Prostate gland (tissue), 2 donors: ENCODE measurements around the gene SFXN3. TPM values are rescaled to one million over a fixed set of nuclear protein-coding genes. Genes with fewer than 3 reads are reported as not detected.
A peak's percentile ranks its signal among the peaks of the same experiment; 100 is the strongest.

Source experiments
- DNase-seq: peaks from one replicate; pipeline ENCODE4 v3.0.0-alpha.2; 2019; ENCODE audit warnings: low spot score
- H3K27ac ChIP-seq, 2 donors: fragments of 200-600 bp; sonication (generic); 2 replicates each; pipeline ENCODE4 v1.5.1; 2017 to 2019
- H3K27me3 ChIP-seq: fragments of 200-600 bp; sonication (generic); replicated peaks from 2 replicates; pipeline ENCODE4 v1.5.1; 2019; ENCODE audit not compliant: insufficient read depth
- H3K36me3 ChIP-seq, 2 donors: fragments of 200-600 bp; sonication (generic); 1 replicate in 1 of 2; 2 replicates in 1 of 2; pipeline versions ENCODE4 v1.5.1 to v1.8.1; 2017 to 2019
- H3K4me1 ChIP-seq: fragments of 200-600 bp; sonication (generic); replicated peaks from 2 replicates; pipeline ENCODE4 v1.5.1; 2019
- H3K4me3 ChIP-seq, 2 donors: fragments of 200-600 bp; sonication (generic); 2 replicates each; pipeline ENCODE4 v1.5.1; 2017 to 2019
- H3K9me3 ChIP-seq: fragments of 200-600 bp; sonication (generic); 2 replicates; pipeline ENCODE4 v1.5.1; 2017
- POLR2A ChIP-seq: fragments of 450-650 bp; IDR thresholded peaks from one replicate; pipeline ENCODE4 v1.6.1; 2016; ENCODE audit warnings: antibody characterized with exemption, mild to moderate bottlenecking
- POLR2AphosphoS5 ChIP-seq: sonication (generic); formaldehyde crosslinking; IDR thresholded peaks from one replicate; pipeline ENCODE4 v1.6.1; 2017; ENCODE audit warnings: antibody characterized with exemption
- WGBS: methylation state at CpG from one replicate; pipeline ENCODE4 v1.1.5; 2018; 5-methylcytosine and 5-hydroxymethylcytosine counted together
- intact Hi-C: fragments of 100-400 bp; cut with DNase I; formaldehyde crosslinking; loops from one replicate; pipeline ENCODE4 v1.14.2; 2022
- total RNA-seq, 2 donors: library from RNA; depleted of rRNA; stranded (reverse); fragments of >200 nt; gene quantifications; one replicate each; pipeline ENCODE4 v1.1.0, GENCODE V29; 2016
- TF ChIP-seq, protein P1 (sequence below), 4 experiments: fragments of 200-600 bp in 2 of 4; fragments of 450-650 bp in 2 of 4; sonication (generic) in 2 of 4; IDR thresholded peaks; 1 replicate in 3 of 4; 2 replicates in 1 of 4; pipeline ENCODE4 v1.5.1; 2016 to 2019; ENCODE audit warnings: antibody characterized with exemption in 4 of 4, mild to moderate bottlenecking in 2 of 4, moderate library complexity in 2 of 4

The SFXN3 gene
- total RNA-seq = 10 to 100 TPM; 20.7 to 65.4 TPM

- intact Hi-C loops = loop anchor here (5.0 kb wide), 1 partner anchor 36 kb away; no protein-coding TSS in a partner anchor
- peaks cover 16% of the 10 kb centered on the region for H3K4me1 ChIP-seq
Observed at GRCh38 chr10:101031128-101031795, at the start of gene SFXN3, which contains the start of gene PDZD7. Gene SFXN3, plus strand, starts transcription at chr10:101031234. Its CDS starts 3,461 bp downstream, at chr10:101034695. Gene PDZD7, minus strand, starts transcription at chr10:101031129. Its CDS starts 910 bp downstream, at chr10:101030219.

GRCh38 chr10:100982916-100983830 is 47.9 kb upstream of the SFXN3 start:
- H3K9me3 ChIP-seq = no peaks in the 10 kb centered on the region
- no peak overlapping the region for H3K4me3 ChIP-seq
- 90% methylated on average over 15 of the region's 24 CpGs for WGBS
- H3K4me1 ChIP-seq = peaks cover 3% of the 10 kb centered on the region
- intact Hi-C loops = no loop called here
- H3K27me3 ChIP-seq = no peaks in the 10 kb centered on the region
- peaks cover 0 to 8% of the 10 kb centered on the region in 2 donors for H3K36me3 ChIP-seq
- no peak for TF ChIP-seq POLR2A
- TF ChIP-seq, protein P1, sequence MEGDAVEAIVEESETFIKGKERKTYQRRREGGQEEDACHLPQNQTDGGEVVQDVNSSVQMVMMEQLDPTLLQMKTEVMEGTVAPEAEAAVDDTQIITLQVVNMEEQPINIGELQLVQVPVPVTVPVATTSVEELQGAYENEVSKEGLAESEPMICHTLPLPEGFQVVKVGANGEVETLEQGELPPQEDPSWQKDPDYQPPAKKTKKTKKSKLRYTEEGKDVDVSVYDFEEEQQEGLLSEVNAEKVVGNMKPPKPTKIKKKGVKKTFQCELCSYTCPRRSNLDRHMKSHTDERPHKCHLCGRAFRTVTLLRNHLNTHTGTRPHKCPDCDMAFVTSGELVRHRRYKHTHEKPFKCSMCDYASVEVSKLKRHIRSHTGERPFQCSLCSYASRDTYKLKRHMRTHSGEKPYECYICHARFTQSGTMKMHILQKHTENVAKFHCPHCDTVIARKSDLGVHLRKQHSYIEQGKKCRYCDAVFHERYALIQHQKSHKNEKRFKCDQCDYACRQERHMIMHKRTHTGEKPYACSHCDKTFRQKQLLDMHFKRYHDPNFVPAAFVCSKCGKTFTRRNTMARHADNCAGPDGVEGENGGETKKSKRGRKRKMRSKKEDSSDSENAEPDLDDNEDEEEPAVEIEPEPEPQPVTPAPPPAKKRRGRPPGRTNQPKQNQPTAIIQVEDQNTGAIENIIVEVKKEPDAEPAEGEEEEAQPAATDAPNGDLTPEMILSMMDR (IDR thresholded peaks at IDR 0.05) = no peak
- no peak for TF ChIP-seq POLR2AphosphoS5
- DNase-seq = no peak
- no peak overlapping the region for H3K27ac ChIP-seq

More at GRCh38 chr10:101031128-101031795, at the start of gene SFXN3, which contains the start of gene PDZD7:
- Histone ChIP-seq H3K9me3 (no peaks in the 10 kb centered on the region), H3K36me3 (peaks cover 0 to 4% of the 10 kb centered on the region in 2 donors), H3K27ac (peak within 1 kb of the TSS; percentile 97), H3K27me3 (no peaks in the 10 kb centered on the region), H3K4me3 (peak within 1 kb of the TSS; percentile 70 to 75)
- TF ChIP-seq POLR2A (peak; percentile 82), POLR2AphosphoS5 (peak; percentile 94)
- TF ChIP-seq, protein P1 (IDR thresholded peaks at IDR 0.05) = peak in 1 of 4 experiments; percentile 32
- 1% methylated on average over 32 of the region's 38 CpGs for WGBS
- peak; percentile 95 for DNase-seq

DNA sequence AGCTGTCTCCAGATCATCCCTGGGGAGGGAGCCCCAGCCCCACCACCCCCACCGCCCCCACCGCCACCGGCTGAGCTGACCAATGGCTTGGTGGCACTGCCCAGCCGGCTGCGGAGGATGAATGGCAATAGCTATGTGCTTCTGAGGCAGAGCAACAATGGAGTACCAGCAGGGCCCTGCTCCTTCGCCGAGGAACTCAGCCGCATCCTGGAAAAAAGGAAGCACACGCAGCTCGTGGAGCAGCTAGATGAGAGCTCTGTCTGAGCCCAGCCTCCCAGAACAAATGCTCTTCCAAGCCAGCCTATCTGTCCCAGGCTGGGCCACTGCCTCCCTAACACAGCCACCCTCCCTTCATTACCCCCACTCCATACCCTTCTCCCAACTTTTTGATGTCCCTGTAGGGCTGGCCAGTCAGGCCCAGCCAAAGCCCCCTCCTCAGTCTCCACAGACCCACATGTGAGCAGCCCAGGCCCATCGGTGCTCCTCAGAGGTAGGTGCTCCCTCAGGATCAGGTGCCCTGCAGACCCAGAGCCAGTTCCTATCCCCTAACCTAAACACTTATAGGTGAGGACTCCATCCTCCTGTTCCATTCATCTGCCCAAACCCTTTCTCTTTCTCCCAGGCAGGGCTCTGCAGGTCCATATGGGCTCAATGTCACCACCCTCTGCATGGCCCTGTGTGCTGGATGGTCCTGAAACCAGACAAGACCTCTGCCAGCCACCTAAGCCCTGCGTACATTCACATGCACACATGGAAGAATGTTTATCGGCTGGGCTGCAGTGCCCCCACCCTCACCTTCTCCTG is 47.0 kb upstream of the SFXN3 start:
- TF ChIP-seq, protein P1 (IDR thresholded peaks at IDR 0.05) = no peak
- no peak for TF ChIP-seq POLR2A
- no peak for TF ChIP-seq POLR2AphosphoS5
- peaks cover 0 to 8% of the 10 kb centered on the region in 2 donors for H3K36me3 ChIP-seq
- intact Hi-C loops = no loop called here
- 81% methylated on average over 12 of the region's 13 CpGs for WGBS
- H3K4me3 ChIP-seq = no peak overlapping the region
- H3K9me3 ChIP-seq = no peaks in the 10 kb centered on the region
- peaks cover 7% of the 10 kb centered on the region for H3K4me1 ChIP-seq
- no peak for DNase-seq
- H3K27me3 ChIP-seq = no peaks in the 10 kb centered on the region
- no peak overlapping the region for H3K27ac ChIP-seq

DNA sequence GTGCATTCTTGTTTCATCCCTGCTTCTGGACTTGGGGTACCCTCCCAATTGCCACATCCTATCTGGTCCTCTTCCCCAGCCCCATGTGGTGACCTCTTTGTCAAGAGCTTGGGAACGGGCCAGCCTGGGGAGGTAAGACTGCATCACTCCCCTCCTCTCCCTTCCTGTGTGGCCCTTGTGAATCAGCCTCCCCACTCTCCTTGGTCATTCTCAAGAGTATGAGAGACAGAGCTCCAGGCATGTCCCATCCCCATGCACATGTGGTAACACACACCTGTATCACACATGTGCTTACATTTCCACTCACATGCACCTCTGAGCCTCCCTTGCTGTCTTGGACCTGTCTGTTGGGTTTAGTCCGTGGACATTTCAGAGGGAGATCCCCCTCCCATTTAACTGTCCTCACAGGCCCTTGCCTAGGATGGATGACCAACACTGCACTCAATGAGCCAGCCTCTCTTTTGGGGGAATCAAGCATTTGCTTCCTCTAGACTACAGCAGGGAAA is 46.3 kb upstream of the SFXN3 start:
- intact Hi-C loops = no loop called here
- TF ChIP-seq, protein P1 (IDR thresholded peaks at IDR 0.05) = no peak
- no peak for TF ChIP-seq POLR2A
- TF ChIP-seq POLR2AphosphoS5 = no peak
- Histone ChIP-seq H3K9me3 (no peaks in the 10 kb centered on the region), H3K27ac (no peak overlapping the region), H3K4me1 (peaks cover 7% of the 10 kb centered on the region), H3K36me3 (peaks cover 0 to 8% of the 10 kb centered on the region in 2 donors), H3K4me3 (no peak overlapping the region), H3K27me3 (no peaks in the 10 kb centered on the region)
- no peak for DNase-seq
- 71% methylated on average over 2 of the region's 2 CpGs for WGBS
